Measurements from ENCODE around the gene NPR2.

DNA sequence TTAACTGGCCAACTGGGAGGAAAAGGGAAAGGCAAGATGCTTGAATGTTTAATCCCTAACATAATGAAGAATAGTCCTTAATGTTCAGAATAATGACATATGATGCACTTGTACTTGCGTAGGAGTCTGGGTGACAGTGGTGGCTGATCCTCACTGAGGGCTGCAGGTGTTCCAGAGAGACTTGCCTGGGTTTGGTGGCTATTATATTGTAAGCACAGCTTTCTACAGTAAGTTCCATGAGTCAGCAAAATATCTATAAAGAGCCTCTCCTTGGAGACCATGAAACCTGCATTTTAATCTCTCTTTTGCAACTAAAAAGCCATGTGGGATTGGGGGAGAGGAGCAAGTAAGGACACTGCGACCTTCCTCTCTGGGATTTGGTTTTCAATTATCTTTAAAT, 1.9 kb upstream of the NPR2 start:
- TF ChIP-seq, protein P1, sequence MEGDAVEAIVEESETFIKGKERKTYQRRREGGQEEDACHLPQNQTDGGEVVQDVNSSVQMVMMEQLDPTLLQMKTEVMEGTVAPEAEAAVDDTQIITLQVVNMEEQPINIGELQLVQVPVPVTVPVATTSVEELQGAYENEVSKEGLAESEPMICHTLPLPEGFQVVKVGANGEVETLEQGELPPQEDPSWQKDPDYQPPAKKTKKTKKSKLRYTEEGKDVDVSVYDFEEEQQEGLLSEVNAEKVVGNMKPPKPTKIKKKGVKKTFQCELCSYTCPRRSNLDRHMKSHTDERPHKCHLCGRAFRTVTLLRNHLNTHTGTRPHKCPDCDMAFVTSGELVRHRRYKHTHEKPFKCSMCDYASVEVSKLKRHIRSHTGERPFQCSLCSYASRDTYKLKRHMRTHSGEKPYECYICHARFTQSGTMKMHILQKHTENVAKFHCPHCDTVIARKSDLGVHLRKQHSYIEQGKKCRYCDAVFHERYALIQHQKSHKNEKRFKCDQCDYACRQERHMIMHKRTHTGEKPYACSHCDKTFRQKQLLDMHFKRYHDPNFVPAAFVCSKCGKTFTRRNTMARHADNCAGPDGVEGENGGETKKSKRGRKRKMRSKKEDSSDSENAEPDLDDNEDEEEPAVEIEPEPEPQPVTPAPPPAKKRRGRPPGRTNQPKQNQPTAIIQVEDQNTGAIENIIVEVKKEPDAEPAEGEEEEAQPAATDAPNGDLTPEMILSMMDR (IDR thresholded peaks at IDR 0.05), result no peak
- TF ChIP-seq POLR2A (IDR thresholded peaks at IDR 0.05), result no peak
